CD4-positive, alpha-beta T cell treated with Interleukin-10 for 1 hour (primary cell): ENCODE data around the gene CNKSR3.

ENCODE experiments used
- DNase-seq: peaks from one replicate; pipeline ENCODE4 v3.0.0-alpha.2; 2020

CNKSR3 gene

DNA sequence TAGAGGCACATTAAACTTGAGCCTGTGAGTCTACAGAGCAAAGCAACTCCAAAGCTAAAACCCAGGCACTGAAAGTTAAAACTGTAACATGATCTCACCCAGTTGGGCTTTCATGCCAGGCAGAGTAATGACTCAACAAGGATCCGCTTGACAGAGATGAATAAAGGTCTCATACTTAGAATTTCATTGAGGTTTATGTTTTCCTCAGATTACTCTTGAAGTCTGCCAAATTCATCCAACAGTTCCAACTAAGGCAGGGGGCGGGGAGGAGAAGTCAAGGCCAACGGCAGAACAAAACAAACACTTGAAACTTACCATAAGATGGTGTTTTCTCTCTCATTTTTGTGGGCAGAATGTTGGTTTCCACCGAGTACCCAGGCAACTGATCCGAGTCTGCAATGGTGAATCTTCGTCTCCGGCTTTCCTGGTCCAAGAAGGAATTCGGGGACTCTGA is 99.8 kb downstream of the CNKSR3 start:
- DNase-seq = no peak

- DNase-seq = no peak
Observed at GRCh38 chr6:154408891-154409500, 101.5 kb downstream of the CNKSR3 start.

GRCh38 chr6:154407440-154407839 is 103.0 kb downstream of the CNKSR3 start:
- DNase-seq = no peak

DNA sequence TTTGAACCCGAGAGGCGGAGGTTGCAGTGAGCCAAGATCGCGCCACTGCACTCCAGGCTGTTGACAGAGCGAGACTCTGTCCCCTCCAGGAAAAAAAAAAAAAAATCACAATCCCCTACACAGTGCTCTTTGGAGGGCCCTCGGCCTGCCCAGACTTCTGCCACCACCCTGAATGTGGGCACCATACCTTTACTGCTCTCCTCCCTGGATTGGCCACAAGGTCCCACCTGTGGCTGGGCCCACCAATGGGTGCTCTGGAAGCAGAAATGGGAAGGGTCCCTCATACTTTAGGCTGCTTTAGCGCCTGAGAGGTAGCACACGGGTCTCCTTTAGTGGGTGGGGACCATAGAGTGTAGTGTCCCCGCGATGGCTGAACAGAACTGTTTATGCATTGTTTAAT is 103.6 kb downstream of the CNKSR3 start:
- DNase-seq = no peak

DNA sequence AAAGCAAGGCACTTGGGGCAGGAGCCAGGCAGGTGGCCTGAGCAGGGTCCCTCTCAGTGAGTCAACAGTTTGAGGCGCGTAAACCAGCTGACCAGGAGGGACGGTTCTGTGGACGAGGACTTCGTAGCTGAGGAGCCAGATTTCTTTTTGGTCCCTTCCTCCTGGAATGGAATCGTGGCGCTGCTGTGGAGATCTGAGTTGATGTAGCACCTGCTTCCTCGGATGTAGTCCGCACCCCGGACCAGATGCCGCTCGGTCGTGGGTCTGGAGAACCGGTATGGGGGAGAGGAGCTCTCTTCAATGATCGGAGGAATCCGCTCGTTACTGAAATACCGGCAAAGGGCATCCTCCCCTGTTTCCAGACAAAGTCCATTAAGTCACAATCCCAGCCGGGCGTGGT is 104.2 kb downstream of the CNKSR3 start:
- DNase-seq = no peak

DNA sequence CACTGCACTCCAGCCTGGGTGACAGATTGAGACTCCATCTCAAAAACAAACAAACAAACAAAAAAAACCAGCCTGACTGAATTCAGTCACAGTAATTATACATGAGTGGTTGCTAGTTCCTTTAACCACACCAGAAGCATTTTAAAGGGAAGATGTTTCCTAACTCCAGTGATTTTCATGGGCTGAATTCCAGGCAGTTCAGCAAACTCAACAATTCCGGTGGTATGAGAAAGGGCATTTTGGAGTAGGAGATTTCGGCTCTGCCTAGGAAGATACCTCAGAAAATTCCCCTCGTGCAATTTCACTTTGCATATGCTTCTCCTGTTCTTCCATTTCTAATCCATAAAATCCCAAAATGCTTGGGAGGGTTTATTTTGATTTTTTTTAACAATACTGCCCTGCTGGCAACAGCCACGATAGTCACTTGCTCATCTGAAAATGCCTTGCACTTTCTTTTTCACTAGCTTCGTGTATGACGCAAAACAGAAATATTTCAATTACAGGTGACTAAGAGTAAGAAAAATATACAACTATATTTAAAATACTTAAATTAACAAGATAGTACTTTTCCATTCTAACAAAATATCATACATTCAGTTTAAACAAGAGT is 105.6 kb downstream of the CNKSR3 start:
- DNase-seq = no peak

DNA sequence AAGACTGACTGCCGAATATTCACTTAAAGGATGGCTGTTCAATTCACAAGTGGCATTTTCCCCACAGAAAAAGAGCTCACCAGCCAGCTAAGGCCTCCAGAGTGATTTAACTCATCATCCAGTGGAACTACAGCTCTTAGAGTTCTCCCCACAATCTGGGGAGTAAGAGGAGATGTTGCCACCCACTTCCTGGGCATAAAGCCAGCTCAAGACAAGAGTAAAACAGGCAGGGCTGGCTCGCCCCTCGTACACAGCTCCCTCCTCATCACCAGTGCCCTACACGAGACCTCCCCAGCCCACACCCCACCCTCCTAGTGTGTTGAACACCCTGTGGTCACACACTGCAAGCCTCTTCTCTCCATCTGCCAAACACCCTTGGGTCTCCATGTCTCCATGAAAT is 106.7 kb downstream of the CNKSR3 start:
- no peak for DNase-seq

DNA sequence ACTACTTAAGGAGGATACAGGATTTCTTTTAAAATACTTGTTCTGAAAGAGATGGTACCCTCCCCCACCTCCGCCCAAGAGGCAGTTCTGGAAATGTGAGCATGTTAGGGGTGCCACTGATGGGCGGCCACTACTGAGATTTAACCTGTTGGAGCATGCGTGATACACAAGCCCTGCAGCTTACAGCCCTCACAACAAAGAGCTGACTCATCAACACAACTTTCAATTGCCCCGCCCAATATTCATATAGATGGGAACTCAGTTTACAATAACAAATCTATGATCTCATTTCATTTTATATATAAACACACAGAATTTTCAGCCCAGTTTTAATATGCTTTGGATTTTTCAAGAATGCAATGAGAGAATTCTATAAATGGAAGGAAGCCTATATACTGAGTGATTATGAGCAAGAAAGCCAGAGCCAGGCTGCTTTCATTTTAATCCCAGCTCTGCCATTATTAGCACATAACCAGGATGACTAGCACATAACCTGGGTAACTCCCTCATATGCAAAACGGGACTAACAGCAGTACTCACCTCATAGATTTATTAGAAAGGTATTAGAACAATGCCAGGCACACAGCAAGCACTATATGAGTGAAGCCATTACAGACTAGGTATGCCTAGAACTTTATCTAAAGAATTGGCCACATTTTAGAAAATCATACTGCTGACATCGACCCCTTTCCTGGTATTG is 108.3 kb downstream of the CNKSR3 start:
- DNase-seq = no peak

DNA sequence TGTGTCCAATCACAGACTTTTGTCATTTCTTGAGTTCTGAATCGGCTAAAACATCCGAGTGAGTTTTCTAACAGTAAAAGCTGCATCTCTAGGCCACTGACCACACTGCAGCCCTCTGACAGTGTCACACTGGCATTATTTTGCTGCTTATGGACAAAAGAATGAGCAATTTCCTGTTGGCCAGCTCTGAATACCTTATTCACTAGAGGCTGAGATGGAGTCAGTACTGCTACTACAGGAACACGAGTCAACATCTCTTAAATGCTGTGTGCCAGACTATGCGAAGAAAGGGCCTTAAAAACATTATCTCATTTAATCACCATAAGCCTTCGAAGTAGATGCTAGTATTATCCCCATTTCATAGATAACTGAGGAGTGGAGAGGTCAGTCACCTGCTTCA is 111.4 kb downstream of the CNKSR3 start:
- DNase-seq = no peak

GRCh38 chr6:154397491-154398195 is 112.8 kb downstream of the CNKSR3 start:
- DNase-seq = no peak

GRCh38 chr6:154395878-154396277 is 114.6 kb downstream of the CNKSR3 start:
- no peak for DNase-seq

DNA sequence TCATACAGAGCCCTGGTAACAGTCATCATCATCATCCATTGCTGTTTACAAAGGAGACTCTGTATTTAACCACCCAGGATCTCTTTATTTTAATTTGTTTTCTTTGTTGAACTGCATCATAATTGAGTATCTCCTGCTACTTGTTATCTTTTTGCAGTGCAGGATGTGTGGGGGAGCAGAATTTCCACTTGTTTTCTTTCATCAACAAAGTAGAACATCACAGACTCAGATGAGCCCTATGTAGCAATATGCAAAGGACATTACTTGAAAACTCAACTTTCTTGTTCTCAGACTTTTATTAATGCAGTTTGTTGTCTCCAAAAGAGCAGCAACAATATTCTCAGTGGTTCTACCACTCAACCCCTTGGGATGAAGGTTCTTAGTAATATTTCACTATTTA is 115.2 kb downstream of the CNKSR3 start:
- no peak for DNase-seq

- DNase-seq = no peak
Observed at GRCh38 chr6:154394571-154394970, 115.9 kb downstream of the CNKSR3 start.

DNA sequence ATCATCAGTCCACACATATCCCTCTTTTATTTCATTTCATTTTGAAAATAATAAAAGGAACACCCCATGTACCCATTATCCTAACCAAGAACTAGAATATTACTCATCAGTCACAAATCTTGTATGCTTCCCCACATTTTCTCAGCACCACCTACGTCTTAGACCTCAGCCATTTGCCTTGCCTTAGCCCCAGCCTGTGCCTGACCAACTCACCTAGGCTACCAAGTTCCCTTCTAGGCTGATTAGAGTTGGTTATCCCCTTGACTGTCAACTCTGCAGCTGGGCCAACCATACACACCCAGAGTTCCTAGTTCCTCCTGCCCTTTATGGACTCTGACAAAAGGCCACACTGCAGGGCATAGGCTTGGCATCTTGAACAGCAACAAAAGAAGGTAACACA is 120.5 kb downstream of the CNKSR3 start:
- no peak for DNase-seq

DNA sequence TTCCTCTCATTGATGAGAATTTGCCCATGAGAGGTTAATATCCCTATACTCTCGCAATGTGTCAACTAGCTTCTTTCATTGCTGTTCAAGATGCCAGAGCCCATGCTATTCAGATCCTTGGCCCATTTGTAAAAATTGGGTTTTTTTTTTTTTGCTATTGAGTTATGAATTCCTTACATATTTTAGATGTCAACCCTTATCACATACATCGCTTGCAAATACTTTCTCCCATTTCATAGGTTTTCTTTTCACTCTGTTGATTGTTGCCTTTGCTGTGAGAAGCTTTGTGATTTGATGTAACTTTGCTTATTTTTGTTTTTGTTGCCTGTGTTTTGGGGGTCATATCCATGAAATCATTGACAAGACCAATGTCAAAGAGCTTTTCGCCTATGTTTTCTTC is 121.7 kb downstream of the CNKSR3 start:
- DNase-seq = no peak

GRCh38 chr6:154386848-154387717 is 123.4 kb downstream of the CNKSR3 start:
- no peak for DNase-seq

GRCh38 chr6:154384191-154384590 is 126.3 kb downstream of the CNKSR3 start:
- DNase-seq = no peak

DNA sequence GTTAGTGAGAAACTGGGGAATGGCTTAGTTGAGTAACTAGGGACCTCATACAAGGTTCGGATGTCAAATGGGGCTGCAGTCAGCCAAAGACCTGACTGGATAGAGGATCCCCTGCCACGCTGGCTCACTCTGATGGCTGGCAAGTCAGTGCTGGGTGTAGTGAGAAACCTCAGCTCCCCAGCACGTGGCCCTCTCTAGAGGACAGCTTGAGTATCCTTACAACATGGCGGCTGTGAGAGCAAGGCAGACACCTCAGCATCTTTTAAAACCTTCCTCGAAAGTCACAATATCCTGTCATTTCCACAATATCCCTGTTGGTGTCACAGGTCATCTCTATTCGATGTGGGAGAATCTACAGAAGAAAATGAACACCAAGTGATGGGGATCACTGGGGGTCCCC is 127.2 kb downstream of the CNKSR3 start:
- no peak for DNase-seq

DNA sequence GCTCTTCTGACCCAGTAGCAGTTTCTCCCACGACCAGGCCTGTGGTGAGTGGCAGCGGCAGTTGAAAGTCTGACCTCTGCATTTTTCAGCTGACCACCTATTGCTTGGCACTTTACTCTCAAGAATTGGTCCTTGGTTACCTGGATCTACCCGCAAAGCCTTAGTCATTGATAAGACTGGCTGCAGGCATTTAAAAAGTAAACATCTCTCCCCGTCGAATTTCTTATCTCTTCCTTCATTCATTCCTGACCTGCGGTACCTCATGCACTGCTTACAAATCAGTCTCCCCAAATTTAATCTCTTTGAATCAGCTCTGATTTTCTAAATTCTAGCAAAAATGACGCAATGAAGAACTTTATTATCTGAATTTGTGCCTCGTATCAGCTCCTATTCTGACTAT is 127.7 kb downstream of the CNKSR3 start:
- no peak for DNase-seq

DNA sequence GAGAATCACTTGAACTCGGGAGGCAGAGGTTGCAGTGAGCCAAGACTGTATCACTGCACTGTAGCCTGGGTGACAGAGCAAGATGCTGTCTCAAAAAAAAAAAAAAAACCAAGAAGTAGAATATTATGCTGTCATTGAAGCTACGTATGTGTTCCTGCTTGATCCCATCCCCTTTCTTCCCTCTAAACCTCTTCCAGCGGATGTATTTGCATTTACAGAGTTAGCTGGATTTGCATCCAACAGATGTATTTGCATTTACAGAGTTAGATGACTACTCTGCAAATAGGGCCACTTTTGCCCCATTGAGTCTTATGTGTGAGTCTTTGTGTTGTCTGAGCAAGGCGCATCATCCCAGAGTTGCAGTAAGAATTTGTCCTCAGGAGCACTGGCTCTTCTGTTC is 128.9 kb downstream of the CNKSR3 start:
- no peak for DNase-seq

GRCh38 chr6:154380741-154381140 is 129.7 kb downstream of the CNKSR3 start:
- DNase-seq = no peak

GRCh38 chr6:154379585-154379984 is 130.9 kb downstream of the CNKSR3 start:
- DNase-seq = no peak

DNA sequence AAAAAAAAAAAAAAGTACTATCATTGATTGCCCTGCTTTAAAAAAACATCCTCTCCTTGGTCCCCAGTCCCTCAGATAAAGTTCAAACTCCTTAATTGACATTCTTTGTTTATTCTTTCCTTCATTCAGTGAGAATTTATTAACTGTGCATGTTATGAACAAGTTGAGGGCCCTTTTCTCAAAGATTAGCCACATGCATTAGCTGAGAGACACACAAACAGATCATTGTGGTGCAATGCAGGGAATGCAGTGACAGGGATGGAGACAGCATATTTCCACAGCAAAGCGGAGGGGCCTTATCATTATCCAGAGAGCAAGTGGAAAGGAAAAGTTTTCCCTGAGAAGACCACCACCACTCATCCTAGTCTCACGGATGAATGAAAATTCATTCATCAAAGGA is 132.0 kb downstream of the CNKSR3 start:
- DNase-seq = no peak
